Upper lobe of left lung (tissue), 6 donors: ENCODE data around the gene NCAPD3. TPM values are rescaled to one million over a fixed set of nuclear protein-coding genes. Genes with fewer than 3 reads are reported as not detected.

Experiments used
- ATAC-seq, 2 donors: fragments of 200-7000 bp; cut with Tn5 transposase; one replicate each; pipeline ENCODE4 v1.9.1; 2022; ENCODE audit warnings: mild to moderate bottlenecking in 2 of 2, moderate library complexity in 2 of 2; ENCODE audit not compliant: low FRiP score in 2 of 2
- DNase-seq, 2 donors: peaks; one replicate each; pipeline ENCODE4 v3.0.0-alpha.2; 2019 to 2020
- H3K27ac ChIP-seq, 4 donors: fragments of 200-600 bp; sonication (generic); one replicate each; pipeline ENCODE4 v1.5.1; 2016 to 2019
- H3K27me3 ChIP-seq, 4 donors: fragments of 200-600 bp; sonication (generic); one replicate each; pipeline ENCODE4 v1.5.1; 2017 to 2019
- H3K36me3 ChIP-seq, 4 donors: fragments of 200-600 bp; sonication (generic); one replicate each; pipeline ENCODE4 v1.5.1; 2016 to 2019
- H3K4me1 ChIP-seq, 4 donors: fragments of 200-600 bp; sonication (generic); one replicate each; pipeline ENCODE4 v1.5.1; 2018 to 2019
- H3K4me3 ChIP-seq, 4 donors: fragments of 200-600 bp; sonication (generic); one replicate each; pipeline ENCODE4 v1.5.1; 2017 to 2019; ENCODE audit warnings: mild to moderate bottlenecking in 2 of 4, moderate library complexity in 1 of 4
- H3K9me3 ChIP-seq, 4 donors: fragments of 200-600 bp; sonication (generic); one replicate each; pipeline ENCODE4 v1.5.1; 2018 to 2019
- CTCF ChIP-seq, 6 experiments: fragments of 450-650 bp in 4 of 6; fragments of 200-600 bp in 2 of 6; sonication (generic) in 2 of 6; IDR thresholded peaks; one replicate each; pipeline ENCODE4 v1.5.1; 2016 to 2019; ENCODE audit warnings: antibody characterized with exemption in 6 of 6
- EP300 ChIP-seq, 4 donors: sonication (generic); formaldehyde crosslinking; IDR thresholded peaks; one replicate each; pipeline ENCODE4 v1.5.1; 2017; ENCODE audit warnings: antibody characterized with exemption in 4 of 4, control low read depth in 2 of 4
- POLR2A ChIP-seq, 4 donors: fragments of 450-650 bp; IDR thresholded peaks; one replicate each; pipeline ENCODE4 v1.5.1; 2016 to 2017; ENCODE audit warnings: antibody characterized with exemption in 4 of 4, mild to moderate bottlenecking in 2 of 4
- POLR2AphosphoS5 ChIP-seq, 2 donors: sonication (generic); formaldehyde crosslinking; IDR thresholded peaks; one replicate each; pipeline ENCODE4 v1.5.1; 2017; ENCODE audit warnings: antibody characterized with exemption in 2 of 2
- WGBS, 2 donors: methylation state at CpG; one replicate each; pipeline ENCODE4 v1.1.5; 2017 to 2018; 5-methylcytosine and 5-hydroxymethylcytosine counted together
- total RNA-seq, 6 donors: library from RNA; depleted of rRNA in 4 of 6; stranded (reverse); fragments of >200 nt in 4 of 6; gene quantifications; one replicate each; pipeline versions ENCODE4 v1.1.0 to v1.2.1, GENCODE V29; 2016 to 2021
- donor health status: DM: no; HTN: no; CAD: no; lungs with moderate emphysema.
- donor health status: DM: no; HTN: yes; CAD: no; lungs with severe emphysema.

NCAPD3 gene
- total RNA-seq, 6 donors from 2014 or later, result 9.9 to 32.5 (median 15.8) TPM

GRCh38 chr11:134264966-134265764, 41.4 kb upstream of the NCAPD3 start:
- WGBS, 2 donors, result 91 to 92% methylated on average over 6 to 7 of the region's 7 CpGs
- Histone ChIP-seq H3K36me3 (peaks cover 8 to 50% (median 33%) of the 10 kb centered on the region in 4 donors), H3K9me3 (no peaks in the 10 kb centered on the region), H3K4me3 (no peak overlapping the region), H3K27me3 (no peaks in the 10 kb centered on the region), H3K27ac (no peak overlapping the region), H3K4me1 (peaks cover 13 to 21% (median 16%) of the 10 kb centered on the region in 4 donors)
- TF ChIP-seq POLR2A (IDR thresholded peaks at IDR 0.05) (no peak), POLR2AphosphoS5 (IDR thresholded peaks at IDR 0.05) (no peak), CTCF (IDR thresholded peaks at IDR 0.05) (no peak), EP300 (IDR thresholded peaks at IDR 0.05) (no peak)
- ATAC-seq (no peak), DNase-seq (no peak)

- no peaks in the 10 kb centered on the region for H3K27me3 ChIP-seq
- WGBS, 2 donors, result 90 to 92% methylated on average over 13 to 14 of the region's 14 CpGs
- DNase-seq (peak in 1 of 2 donors; percentile 64), ATAC-seq (peak in 1 of 2 donors; percentile 25)
- no peak overlapping the region for H3K27ac ChIP-seq
- no peaks in the 10 kb centered on the region for H3K9me3 ChIP-seq
- H3K4me1 ChIP-seq, result peaks cover 7 to 10% (median 8%) of the 10 kb centered on the region in 4 donors
- TF ChIP-seq CTCF (IDR thresholded peaks at IDR 0.05) (peak in 4 of 6 experiments; percentile 20 to 27 (median 26)), POLR2AphosphoS5 (IDR thresholded peaks at IDR 0.05) (no peak)
- peaks cover 12 to 83% (median 51%) of the 10 kb centered on the region in 4 donors for H3K36me3 ChIP-seq
- no peak overlapping the region for H3K4me3 ChIP-seq
Measured at GRCh38 chr11:134261626-134262488, 38.1 kb upstream of the NCAPD3 start.

GRCh38 chr11:134260983-134261382, 37.2 kb upstream of the NCAPD3 start:
- no peak for ATAC-seq
- H3K27ac ChIP-seq, result no peak overlapping the region
- H3K4me3 ChIP-seq, result no peak overlapping the region
- 90 to 93% methylated on average over 16 of the region's 16 CpGs for WGBS, 2 donors
- H3K9me3 ChIP-seq, result no peaks in the 10 kb centered on the region
- peaks cover 0 to 1% (median under 1%) of the 10 kb centered on the region in 4 donors for H3K4me1 ChIP-seq
- peaks cover 12 to 85% (median 51%) of the 10 kb centered on the region in 4 donors for H3K36me3 ChIP-seq
- DNase-seq, result peak in 1 of 2 donors; percentile 13
- TF ChIP-seq POLR2AphosphoS5 (IDR thresholded peaks at IDR 0.05), result no peak
- TF ChIP-seq POLR2A (IDR thresholded peaks at IDR 0.05), result no peak
- no peak for TF ChIP-seq CTCF (IDR thresholded peaks at IDR 0.05)
- TF ChIP-seq EP300 (IDR thresholded peaks at IDR 0.05), result no peak
- no peaks in the 10 kb centered on the region for H3K27me3 ChIP-seq

GRCh38 chr11:134260503-134260902, 36.7 kb upstream of the NCAPD3 start:
- H3K27ac ChIP-seq, result no peak overlapping the region
- no peak for ATAC-seq
- no peak for TF ChIP-seq CTCF (IDR thresholded peaks at IDR 0.05)
- TF ChIP-seq POLR2A (IDR thresholded peaks at IDR 0.05), result no peak
- no peak for TF ChIP-seq POLR2AphosphoS5 (IDR thresholded peaks at IDR 0.05)
- TF ChIP-seq EP300 (IDR thresholded peaks at IDR 0.05), result no peak
- peaks cover 0 to under 1% (median 0%) of the 10 kb centered on the region in 4 donors for H3K4me1 ChIP-seq
- H3K36me3 ChIP-seq, result peaks cover 12 to 84% (median 51%) of the 10 kb centered on the region in 4 donors
- no peaks in the 10 kb centered on the region for H3K9me3 ChIP-seq
- H3K27me3 ChIP-seq, result no peaks in the 10 kb centered on the region
- H3K4me3 ChIP-seq, result no peak overlapping the region
- DNase-seq, result no peak
